GM23248 (cell line): ENCODE measurements around the gene SLC30A3. TPM values are rescaled to one million over a fixed set of nuclear protein-coding genes. Genes with fewer than 3 reads are reported as not detected.
A peak's percentile ranks its signal among the peaks of the same experiment; 100 is the strongest.
"Not testable (repeated sequence)": the region's sequence is repeated elsewhere in the genome, so short reads cannot be mapped to it uniquely, and the experiment has no call there.

Experiments used
- DNase-seq: peaks from one replicate; pipeline ENCODE4 v3.0.0-alpha.2; 2015
- H2AFZ ChIP-seq: fragments of 200-600 bp; sonication (generic); 2 replicates; pipeline ENCODE4 v1.6.1; 2016; ENCODE audit warnings: antibody characterized with exemption
- H3F3A ChIP-seq: fragments of 200-600 bp; sonication (generic); 2 replicates; pipeline ENCODE4 v1.6.1; 2016; ENCODE audit warnings: mild to moderate bottlenecking, antibody characterized with exemption, mixed run types; ENCODE audit not compliant: insufficient read depth
- H3K27ac ChIP-seq: fragments of 200-600 bp; sonication (generic); 2 replicates; pipeline ENCODE4 v1.5.1; 2016; ENCODE audit warnings: mild to moderate bottlenecking
- H3K27me3 ChIP-seq: fragments of 200-600 bp; sonication (generic); replicated peaks from 2 replicates; pipeline ENCODE4 v1.6.1; 2016; ENCODE audit warnings: mild to moderate bottlenecking; ENCODE audit not compliant: insufficient read depth
- H3K36me3 ChIP-seq: fragments of 200-600 bp; sonication (generic); 2 replicates; pipeline ENCODE4 v1.6.1; 2016; ENCODE audit warnings: low read depth, mild to moderate bottlenecking
- H3K4me1 ChIP-seq: fragments of 200-600 bp; sonication (generic); 2 replicates; pipeline ENCODE4 v1.6.1; 2016; ENCODE audit warnings: mild to moderate bottlenecking; ENCODE audit not compliant: insufficient read depth
- H3K4me2 ChIP-seq: fragments of 200-600 bp; sonication (generic); one replicate; pipeline ENCODE4 v1.6.1; 2016; ENCODE audit warnings: mild to moderate bottlenecking; ENCODE audit not compliant: unreplicated experiment
- H3K4me3 ChIP-seq: fragments of 200-600 bp; sonication (generic); 2 replicates; pipeline ENCODE4 v1.5.1; 2016; ENCODE audit warnings: mild to moderate bottlenecking
- H3K79me2 ChIP-seq: fragments of 200-600 bp; sonication (generic); 2 replicates; pipeline ENCODE4 v1.6.1; 2016; ENCODE audit warnings: mild to moderate bottlenecking; ENCODE audit not compliant: insufficient read depth
- H3K9ac ChIP-seq: fragments of 200-600 bp; sonication (generic); 2 replicates; pipeline ENCODE4 v1.6.1; 2016; ENCODE audit warnings: mild to moderate bottlenecking
- H3K9me2 ChIP-seq: fragments of 200-600 bp; sonication (generic); 2 replicates; pipeline ENCODE4 v1.6.1; 2016; ENCODE audit warnings: mixed run types, mild to moderate bottlenecking, moderate library complexity; ENCODE audit not compliant: insufficient read depth
- H3K9me3 ChIP-seq: fragments of 200-600 bp; sonication (generic); one replicate; pipeline ENCODE4 v1.6.1; 2017; ENCODE audit warnings: low read depth
- H4K20me1 ChIP-seq: fragments of 200-600 bp; sonication (generic); 2 replicates; pipeline ENCODE4 v1.6.0; 2016; ENCODE audit not compliant: insufficient read depth
- EZH2 ChIP-seq: fragments of 200-600 bp; sonication (generic); IDR thresholded peaks from 2 replicates; pipeline ENCODE4 v1.6.1; 2018; ENCODE audit warnings: antibody characterized with exemption, mild to moderate bottlenecking; ENCODE audit not compliant: insufficient read depth, poor library complexity, severe bottlenecking
- EZH2phosphoT487 ChIP-seq: fragments of 200-600 bp; sonication (generic); IDR thresholded peaks from 2 replicates; pipeline ENCODE4 v1.6.1; 2018; ENCODE audit warnings: antibody characterized with exemption, moderate library complexity, mild to moderate bottlenecking, low read depth; ENCODE audit not compliant: insufficient read depth
- WGBS, 2 experiments: methylation state at CpG; one replicate each; pipeline ENCODE4 v1.1.6; 2015 to 2017; ENCODE audit warnings: low lambda C conversion rate in 2 of 2, low coverage in 1 of 2; ENCODE audit errors: missing lambda C conversion rate in 2 of 2; 5-methylcytosine and 5-hydroxymethylcytosine counted together
- in situ Hi-C: fragments of 300-500 bp; cut with MboI; formaldehyde crosslinking; loops from 2 replicates; pipeline ENCODE4 v1.15.0; 2020
- polyA plus RNA-seq: library from polyadenylated mRNA; unstranded; fragments of >200 nt; fragmentation: Nextera tagmentation; extraction: Ambion mirVana; gene quantifications from 2 replicates; pipeline ENCODE4 v1.2.1, GENCODE V29; 2016
- total RNA-seq: library from RNA; depleted of rRNA; stranded (reverse); fragments of >200 nt; shearing (Covaris generic); gene quantifications from 2 replicates; pipeline ENCODE4 v1.2.3, GENCODE V29; 2014

SLC30A3 gene
- total and polyA plus RNA-seq, 2 experiments from 2014 or later: not detected

- no peak for DNase-seq
- TF ChIP-seq EZH2: no peak
- TF ChIP-seq EZH2phosphoT487: no peak
- H3K9me3 ChIP-seq: no peaks in the 10 kb centered on the region
- no peaks in the 10 kb centered on the region for H3K9me2 ChIP-seq
- no peak overlapping the region for H3K27ac ChIP-seq
- H3K27me3 ChIP-seq: peaks cover 14% of the 10 kb centered on the region
- H3F3A ChIP-seq: no peaks in the 10 kb centered on the region
- 96 to 97% methylated on average over 2 of the region's 2 CpGs for whole genome bisulfite sequencing, 2 experiments
- no peak overlapping the region for H3K4me3 ChIP-seq
- no peak overlapping the region for H3K4me2 ChIP-seq
- no peaks in the 10 kb centered on the region for H3K4me1 ChIP-seq
- no peak overlapping the region for H3K9ac ChIP-seq
- no peak overlapping the region for H2AFZ ChIP-seq
- H4K20me1 ChIP-seq: no peaks in the 10 kb centered on the region
- H3K36me3 ChIP-seq: no peaks in the 10 kb centered on the region
- in situ Hi-C loops: no loop called here
- no peaks in the 10 kb centered on the region for H3K79me2 ChIP-seq
Observed at GRCh38 chr2:27270670-27271069, 7.8 kb upstream of the SLC30A3 start.

GRCh38 chr2:27270131-27270530 lies 7.3 kb upstream of the SLC30A3 start:
- no peaks in the 10 kb centered on the region for H4K20me1 ChIP-seq
- no peak overlapping the region for H3K9ac ChIP-seq
- peaks cover 20% of the 10 kb centered on the region for H3K27me3 ChIP-seq
- H3K4me2 ChIP-seq: no peak overlapping the region
- H3F3A ChIP-seq: no peaks in the 10 kb centered on the region
- no peaks in the 10 kb centered on the region for H3K9me2 ChIP-seq
- in situ Hi-C loops: no loop called here
- TF ChIP-seq EZH2 (no peak), EZH2phosphoT487 (no peak)
- H3K79me2 ChIP-seq: no peaks in the 10 kb centered on the region
- 62 to 77% methylated on average over 3 of the region's 3 CpGs for WGBS, 2 experiments
- DNase-seq: no peak
- H3K36me3 ChIP-seq: no peaks in the 10 kb centered on the region
- no peak overlapping the region for H2AFZ ChIP-seq
- H3K9me3 ChIP-seq: no peaks in the 10 kb centered on the region
- no peaks in the 10 kb centered on the region for H3K4me1 ChIP-seq
- H3K27ac ChIP-seq: no peak overlapping the region
- no peak overlapping the region for H3K4me3 ChIP-seq

DNA sequence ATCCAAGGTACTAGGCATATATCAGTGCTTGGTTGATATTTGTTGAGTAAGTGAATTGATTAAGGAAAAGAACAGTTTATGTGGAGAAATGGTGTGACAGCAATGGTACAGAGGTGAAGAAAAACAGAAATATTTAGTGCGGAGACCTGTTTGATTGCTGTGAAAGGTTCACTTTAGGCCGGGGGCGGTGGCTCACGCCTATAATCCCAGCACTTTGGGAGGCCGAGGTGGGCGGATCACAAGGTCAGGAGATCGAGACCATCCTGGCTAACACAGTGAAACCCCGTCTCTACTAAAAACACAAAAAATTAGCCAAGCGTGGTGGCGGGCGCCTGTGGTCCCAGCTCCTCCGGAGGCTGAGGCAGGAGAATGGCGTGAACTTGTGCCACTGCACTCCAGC lies 5.4 kb upstream of the SLC30A3 start:
- peaks cover 38% of the 10 kb centered on the region for H3K27me3 ChIP-seq
- H4K20me1 ChIP-seq, H3K27ac ChIP-seq, H3K9me2 ChIP-seq, H3K36me3 ChIP-seq, DNase-seq, H3K79me2 ChIP-seq, H3K9me3 ChIP-seq, H2AFZ ChIP-seq, H3F3A ChIP-seq, H3K4me3 ChIP-seq, in situ Hi-C loops, H3K4me2 ChIP-seq, H3K9ac ChIP-seq, H3K4me1 ChIP-seq: not testable (repeated sequence)
- WGBS, 2 experiments: 93% methylated on average over 13 of the region's 13 CpGs

DNA sequence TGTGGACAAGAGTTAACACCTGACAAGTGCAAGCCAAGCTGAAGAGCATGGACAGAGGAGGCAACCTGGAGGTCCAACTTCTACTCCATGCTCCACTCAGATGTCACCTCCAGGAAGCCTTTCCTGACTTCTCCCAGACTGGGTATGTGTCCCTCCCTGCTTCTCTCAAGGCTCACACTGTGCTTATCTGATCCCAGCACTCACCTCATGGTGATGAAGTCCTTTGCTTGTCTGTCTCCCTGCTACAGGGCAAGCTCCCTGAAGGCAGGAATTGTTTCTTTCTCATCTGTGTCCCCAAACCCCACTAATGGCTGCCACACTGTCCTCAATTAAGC lies 2.7 kb upstream of the SLC30A3 start:
- H3K36me3 ChIP-seq: no peaks in the 10 kb centered on the region
- TF ChIP-seq EZH2phosphoT487 (no peak), EZH2 (no peak)
- H2AFZ ChIP-seq: no peak overlapping the region
- no peaks in the 10 kb centered on the region for H3K9me3 ChIP-seq
- H3K79me2 ChIP-seq: no peaks in the 10 kb centered on the region
- H3K27me3 ChIP-seq: peaks cover 66% of the 10 kb centered on the region
- H3K9me2 ChIP-seq: no peaks in the 10 kb centered on the region
- no peak overlapping the region for H3K9ac ChIP-seq
- no peak overlapping the region for H3K27ac ChIP-seq
- no peaks in the 10 kb centered on the region for H4K20me1 ChIP-seq
- no peak for DNase-seq
- in situ Hi-C loops: no loop called here
- no peak overlapping the region for H3K4me3 ChIP-seq
- H3F3A ChIP-seq: no peaks in the 10 kb centered on the region
- H3K4me1 ChIP-seq: no peaks in the 10 kb centered on the region
- H3K4me2 ChIP-seq: no peak overlapping the region

GRCh38 chr2:27264753-27265535 lies 2.1 kb upstream of the SLC30A3 start:
- Histone ChIP-seq H3K79me2 (no peaks in the 10 kb centered on the region), H3K9me3 (no peaks in the 10 kb centered on the region), H3K27me3 (peaks cover 71% of the 10 kb centered on the region), H3F3A (no peaks in the 10 kb centered on the region), H4K20me1 (no peaks in the 10 kb centered on the region), H2AFZ (0 out of 2 replicates have a peak overlapping the region, but pooled peaks have one; percentile 5), H3K4me1 (no peaks in the 10 kb centered on the region), H3K4me3 (peak overlapping the region; percentile 46), H3K9me2 (no peaks in the 10 kb centered on the region), H3K4me2 (peak overlapping the region; percentile 69), H3K27ac (no peak overlapping the region), H3K36me3 (no peaks in the 10 kb centered on the region), H3K9ac (no peak overlapping the region)
- TF ChIP-seq EZH2: peak; percentile 36
- TF ChIP-seq EZH2phosphoT487: no peak
- 6 to 7% methylated on average over 53 to 55 of the region's 56 CpGs for WGBS, 2 experiments
- DNase-seq: peak; percentile 63
- in situ Hi-C loops: no loop called here
